ENCODE measurements around the gene SIPA1L3. TPM values are rescaled to one million over a fixed set of nuclear protein-coding genes. Genes with fewer than 3 reads are reported as not detected.
A peak's percentile ranks its signal among the peaks of the same experiment; 100 is the strongest.

SIPA1L3 gene
- total and polyA plus RNA-seq, 11 donors: 4.7 to 22.9 (median 8.8) TPM

DNA sequence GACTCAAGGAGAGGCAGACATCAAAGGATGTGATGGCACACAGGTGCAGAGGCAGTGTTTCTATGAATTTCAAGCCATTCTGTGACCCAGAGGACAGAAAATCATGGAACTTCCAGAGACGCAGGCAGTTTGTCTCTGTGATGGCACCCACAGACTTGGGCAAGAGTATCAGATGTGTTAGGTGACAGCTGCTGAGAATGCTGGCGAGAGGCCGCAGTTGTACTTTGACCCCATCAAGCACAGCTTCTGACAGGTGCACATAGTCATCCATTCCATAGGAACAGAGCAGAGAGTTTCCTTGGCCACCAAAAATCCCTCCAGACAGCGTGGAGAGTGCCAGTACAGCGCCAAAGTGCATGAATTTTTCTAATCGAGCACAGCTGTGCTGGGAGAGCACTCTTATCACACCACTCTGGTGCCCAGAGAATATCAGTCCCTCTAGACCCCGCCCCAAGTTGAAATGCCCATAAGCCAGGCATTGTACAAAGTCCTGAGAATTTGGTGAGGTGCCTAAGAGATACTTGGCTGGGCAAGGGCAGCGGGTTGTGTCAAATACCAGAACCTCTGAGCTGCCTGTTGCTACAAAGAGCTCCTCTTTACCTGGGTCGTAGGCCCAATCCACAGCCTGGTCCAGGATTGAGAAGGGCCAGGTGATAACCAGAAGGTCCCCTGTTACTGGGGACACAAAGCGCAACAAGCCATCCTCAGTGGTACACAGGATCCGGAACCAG lies 13.0 kb upstream of the SIPA1L3 start:
- no peak for ATAC-seq
- peaks cover 0 to 3% (median 0%) of the 10 kb centered on the region in 12 donors for H3K9me3 ChIP-seq
- H3K36me3 ChIP-seq: no peaks in the 10 kb centered on the region
- no peak overlapping the region for H3K4me3 ChIP-seq
- peaks cover 0 to 4% (median 0%) of the 10 kb centered on the region in 12 donors for H3K4me1 ChIP-seq
- WGBS, 4 donors: 69 to 88% (median 87%) methylated on average over 10 to 11 of the region's 11 CpGs
- intact Hi-C loops (cut with DNase I): loop anchor here in 1 of 10 donors (10.0 kb wide), 1 partner anchor 331 kb away; the partner anchor contains the start of gene DPF1
- H3K27me3 ChIP-seq: peaks cover 0 to 20% (median 0%) of the 10 kb centered on the region in 9 donors
- TF ChIP-seq, protein P1, sequence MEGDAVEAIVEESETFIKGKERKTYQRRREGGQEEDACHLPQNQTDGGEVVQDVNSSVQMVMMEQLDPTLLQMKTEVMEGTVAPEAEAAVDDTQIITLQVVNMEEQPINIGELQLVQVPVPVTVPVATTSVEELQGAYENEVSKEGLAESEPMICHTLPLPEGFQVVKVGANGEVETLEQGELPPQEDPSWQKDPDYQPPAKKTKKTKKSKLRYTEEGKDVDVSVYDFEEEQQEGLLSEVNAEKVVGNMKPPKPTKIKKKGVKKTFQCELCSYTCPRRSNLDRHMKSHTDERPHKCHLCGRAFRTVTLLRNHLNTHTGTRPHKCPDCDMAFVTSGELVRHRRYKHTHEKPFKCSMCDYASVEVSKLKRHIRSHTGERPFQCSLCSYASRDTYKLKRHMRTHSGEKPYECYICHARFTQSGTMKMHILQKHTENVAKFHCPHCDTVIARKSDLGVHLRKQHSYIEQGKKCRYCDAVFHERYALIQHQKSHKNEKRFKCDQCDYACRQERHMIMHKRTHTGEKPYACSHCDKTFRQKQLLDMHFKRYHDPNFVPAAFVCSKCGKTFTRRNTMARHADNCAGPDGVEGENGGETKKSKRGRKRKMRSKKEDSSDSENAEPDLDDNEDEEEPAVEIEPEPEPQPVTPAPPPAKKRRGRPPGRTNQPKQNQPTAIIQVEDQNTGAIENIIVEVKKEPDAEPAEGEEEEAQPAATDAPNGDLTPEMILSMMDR (IDR thresholded peaks at IDR 0.05): no peak
- TF ChIP-seq POLR2A (IDR thresholded peaks at IDR 0.05): no peak
- DNase-seq: no peak
- no peak overlapping the region for H3K27ac ChIP-seq

DNA sequence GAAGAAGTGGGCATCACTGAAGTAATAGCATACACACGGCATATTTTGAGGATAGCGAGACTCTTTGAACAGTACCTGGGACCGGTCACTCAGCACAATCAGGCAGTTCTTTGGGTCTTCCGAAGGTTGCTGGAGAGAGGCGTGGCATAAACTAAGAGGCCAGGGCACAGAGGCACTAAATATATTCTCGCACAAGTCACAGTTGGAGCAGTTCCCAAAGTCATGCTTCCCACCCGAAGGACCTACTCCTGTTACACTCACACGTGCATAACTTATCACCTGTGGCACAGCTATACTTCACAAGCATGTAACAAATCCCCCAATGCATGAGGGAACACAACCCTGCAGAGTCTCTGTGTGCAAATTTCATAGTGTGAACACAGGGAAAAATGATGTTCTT lies 10.8 kb upstream of the SIPA1L3 start:
- TF ChIP-seq, protein P1 (IDR thresholded peaks at IDR 0.05): no peak
- no peak for TF ChIP-seq POLR2A (IDR thresholded peaks at IDR 0.05)
- DNase-seq (no peak), ATAC-seq (peak in 2 of 4 donors; percentile 36 to 43)
- no peak overlapping the region for H3K27ac ChIP-seq
- peaks cover 0 to 16% (median 0%) of the 10 kb centered on the region in 9 donors for H3K27me3 ChIP-seq
- no peaks in the 10 kb centered on the region for H3K9me3 ChIP-seq
- 50 to 61% (median 57%) methylated on average over 8 of the region's 8 CpGs for WGBS, 4 donors
- H3K4me1 ChIP-seq: peaks cover 0 to 4% (median 0%) of the 10 kb centered on the region in 12 donors
- H3K36me3 ChIP-seq: no peaks in the 10 kb centered on the region
- intact Hi-C loops (cut with DNase I): loop anchor here in 3 of 10 donors (5.0 to 10.0 kb wide), 3 partner anchors 329 to 336 kb away; partner anchors contain the start of gene DPF1 (in 1 of the 3)
- H3K4me3 ChIP-seq: no peak overlapping the region

DNA sequence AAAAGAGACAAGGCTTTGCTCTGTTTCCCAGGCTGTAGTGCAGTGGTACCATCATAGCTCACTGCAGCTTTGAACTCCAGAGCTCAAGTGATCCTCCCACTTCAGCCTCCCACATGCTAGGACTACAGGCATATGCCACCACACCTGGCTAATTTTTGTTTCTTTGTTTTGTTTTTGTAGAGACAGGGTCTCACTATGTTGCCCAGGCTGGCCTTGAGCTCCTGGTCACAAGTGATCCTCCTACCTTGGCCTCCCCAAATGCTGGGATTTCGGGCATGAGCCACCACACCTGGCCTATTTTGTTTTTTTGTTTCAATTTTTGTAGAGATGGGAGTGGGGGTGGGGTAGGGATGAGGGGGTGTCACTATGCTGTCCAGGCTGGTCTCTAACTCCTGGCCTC lies 7.6 kb upstream of the SIPA1L3 start:
- ATAC-seq: no peak
- Histone ChIP-seq H3K9me3 (no peaks in the 10 kb centered on the region), H3K4me3 (no peak overlapping the region), H3K4me1 (peaks cover 0 to 4% (median 0%) of the 10 kb centered on the region in 12 donors), H3K36me3 (no peaks in the 10 kb centered on the region), H3K27me3 (no peaks in the 10 kb centered on the region), H3K27ac (no peak overlapping the region)
- no peak for DNase-seq
- no peak for TF ChIP-seq POLR2A (IDR thresholded peaks at IDR 0.05)
- TF ChIP-seq, protein P1 (IDR thresholded peaks at IDR 0.05): no peak
- intact Hi-C loops (cut with DNase I): loop anchor here in 3 of 10 donors (5.0 to 10.0 kb wide), 3 partner anchors 325 to 333 kb away; partner anchors contain the start of gene DPF1 (in 1 of the 3)
- 69 to 86% (median 82%) methylated on average over 1 of the region's 1 CpG for WGBS, 4 donors

DNA sequence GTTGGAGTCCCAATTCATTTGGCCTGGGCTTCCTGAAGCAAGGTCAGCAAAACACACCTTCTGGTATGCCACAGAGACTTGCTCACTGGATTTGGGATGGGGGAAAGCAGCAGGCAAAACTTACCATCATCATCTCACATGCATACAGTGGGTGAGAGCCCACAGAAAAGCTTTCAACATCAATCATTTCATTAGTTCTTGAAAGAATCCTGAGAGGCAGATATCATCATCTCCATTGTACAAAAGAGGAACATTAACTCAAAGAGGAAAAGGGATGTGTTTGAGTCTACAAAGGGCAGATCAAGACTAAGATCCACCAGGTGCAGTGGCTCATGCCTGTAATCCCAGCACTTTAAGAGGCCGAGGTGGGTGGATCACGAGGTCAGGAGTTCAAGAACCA lies 7.0 kb upstream of the SIPA1L3 start:
- no peaks in the 10 kb centered on the region for H3K27me3 ChIP-seq
- H3K4me3 ChIP-seq: no peak overlapping the region
- no peaks in the 10 kb centered on the region for H3K9me3 ChIP-seq
- intact Hi-C loops (cut with DNase I): loop anchor here (5.0 to 10.0 kb wide), 10 partner anchors 105 to 435 kb away; partner anchors contain the start of genes CATSPERG (in 4 of the 10) and DPF1 (in 2 of the 10)
- 78 to 87% (median 82%) methylated on average over 2 of the region's 2 CpGs for WGBS, 4 donors
- H3K36me3 ChIP-seq: no peaks in the 10 kb centered on the region
- no peak overlapping the region for H3K27ac ChIP-seq
- no peak for ATAC-seq
- DNase-seq: no peak
- TF ChIP-seq POLR2A (IDR thresholded peaks at IDR 0.05): no peak
- TF ChIP-seq, protein P1 (IDR thresholded peaks at IDR 0.05): no peak
- peaks cover 0 to 4% (median 0%) of the 10 kb centered on the region in 12 donors for H3K4me1 ChIP-seq

Measured in heart left ventricle (tissue), 16 donors.